Fibroblast of lung (primary cell): ENCODE measurements around the gene RCBTB2. TPM values are rescaled to one million over a fixed set of nuclear protein-coding genes. Genes with fewer than 3 reads are reported as not detected.

Experiments
- DNase-seq, 2 donors: peaks; one replicate each; pipeline versions ENCODE4 v3.0.0 to v3.0.0-alpha.2; 2010; ENCODE audit warnings: low read depth in 2 of 2
- H2AFZ ChIP-seq: 2 replicates; pipeline ENCODE4 v1.5.1; 2012; ENCODE audit warnings: low read length, control low read depth, inconsistent platforms
- H3K27ac ChIP-seq: 2 replicates; pipeline ENCODE4 v1.5.1; 2011; ENCODE audit warnings: low read length, control low read depth; ENCODE audit not compliant: insufficient read depth
- H3K27me3 ChIP-seq: 2 replicates; pipeline ENCODE4 v1.5.1; 2011; ENCODE audit warnings: mild to moderate bottlenecking, low read length; ENCODE audit not compliant: control insufficient read depth, insufficient read depth
- H3K36me3 ChIP-seq: 2 replicates; pipeline ENCODE4 v1.5.1; 2011; ENCODE audit warnings: low read length; ENCODE audit not compliant: control insufficient read depth, insufficient read depth
- H3K4me1 ChIP-seq: 2 replicates; pipeline ENCODE4 v1.5.1; 2011; ENCODE audit warnings: low read length; ENCODE audit not compliant: control insufficient read depth, insufficient read depth; ENCODE audit errors: extremely low read depth
- H3K4me2 ChIP-seq: 2 replicates; pipeline ENCODE4 v1.5.1; 2011; ENCODE audit warnings: low read length, control low read depth; ENCODE audit not compliant: insufficient read depth; ENCODE audit errors: extremely low read depth
- H3K4me3 ChIP-seq, 4 experiments: fragments of 200-600 bp in 1 of 4; sonication (generic) in 1 of 4; replicated peaks in 1 of 4; 2 replicates each; pipeline ENCODE4 v1.5.1; 2011 to 2016; ENCODE audit warnings: low read length in 4 of 4, low read depth in 3 of 4, mild to moderate bottlenecking in 3 of 4, control low read depth in 2 of 4, inconsistent platforms in 1 of 4, mixed read lengths in 1 of 4; ENCODE audit not compliant: insufficient read depth in 1 of 4; ENCODE audit errors: control extremely low read depth in 1 of 4
- H3K79me2 ChIP-seq: 2 replicates; pipeline ENCODE4 v1.5.1; 2012; ENCODE audit warnings: mild to moderate bottlenecking, low read length, inconsistent platforms; ENCODE audit not compliant: control insufficient read depth, insufficient read depth
- H3K9ac ChIP-seq: 2 replicates; pipeline ENCODE4 v1.5.1; 2011; ENCODE audit warnings: mild to moderate bottlenecking, low read length, control low read depth; ENCODE audit not compliant: insufficient read depth
- H3K9me3 ChIP-seq: 2 replicates; pipeline ENCODE4 v1.5.1; 2012; ENCODE audit warnings: low read depth, low read length; ENCODE audit not compliant: control insufficient read depth, insufficient read depth
- H4K20me1 ChIP-seq: 2 replicates; pipeline ENCODE4 v1.5.1; 2011; ENCODE audit warnings: low read length; ENCODE audit not compliant: control insufficient read depth, insufficient read depth; ENCODE audit errors: extremely low read depth
- CTCF ChIP-seq, 2 donors: IDR thresholded peaks in 1 of 2; conservative IDR thresholded peaks in 1 of 2; 1 replicate in 1 of 2; 2 replicates in 1 of 2; pipeline ENCODE4 v1.5.1; 2011 to 2012; ENCODE audit warnings: low read length in 2 of 2, control low read depth in 1 of 2, inconsistent platforms in 1 of 2, low read depth in 1 of 2, mild to moderate bottlenecking in 1 of 2
- EZH2 ChIP-seq: IDR thresholded peaks from 2 replicates; pipeline ENCODE4 v1.5.1; 2012; ENCODE audit warnings: low read length, control low read depth, mild to moderate bottlenecking; ENCODE audit errors: missing control alignments
- polyA plus RNA-seq, 2 donors: library from polyadenylated mRNA; depleted of rRNA in 1 of 2; stranded (reverse) in 1 of 2; unstranded in 1 of 2; fragments of >200 nt; gene quantifications; 2 replicates each; pipeline ENCODE4 v1.2.1, GENCODE V29; 2011 to 2012; ENCODE audit warnings: missing spikeins in 1 of 2
- total RNA-seq: library from RNA; depleted of rRNA; stranded (reverse); fragments of >200 nt; gene quantifications from 2 replicates; pipeline ENCODE4 v1.2.1, GENCODE V29; 2014

Gene RCBTB2
- total and polyA plus RNA-seq, 2 donors (not counting 1 experiment from before 2014, with no cell fraction given) = 8.4 to 9.6 TPM

GRCh38 chr13:48536621-48537250, 3.9 kb upstream of the RCBTB2 start:
- H3K27me3 ChIP-seq = no peaks in the 10 kb centered on the region
- no peak overlapping the region for H3K27ac ChIP-seq
- no peak overlapping the region for H3K4me3 ChIP-seq
- H3K4me1 ChIP-seq = no peaks in the 10 kb centered on the region
- H4K20me1 ChIP-seq = no peaks in the 10 kb centered on the region
- DNase-seq = no peak
- no peak overlapping the region for H2AFZ ChIP-seq
- no peaks in the 10 kb centered on the region for H3K79me2 ChIP-seq
- H3K36me3 ChIP-seq = no peaks in the 10 kb centered on the region
- H3K9ac ChIP-seq = no peak overlapping the region
- H3K9me3 ChIP-seq = no peaks in the 10 kb centered on the region
- TF ChIP-seq CTCF (conservative IDR thresholded peaks at IDR 0.05 in 1 of 2, IDR thresholded peaks at IDR 0.05 in 1 of 2; ENCODE audit: low read depth in 1 of 2, low read length in 2 of 2) = no peak
- TF ChIP-seq EZH2 = no peak
- no peak overlapping the region for H3K4me2 ChIP-seq

GRCh38 chr13:48535766-48536165, 2.9 kb upstream of the RCBTB2 start:
- H3K36me3 ChIP-seq = no peaks in the 10 kb centered on the region
- H3K27me3 ChIP-seq = no peaks in the 10 kb centered on the region
- no peak overlapping the region for H3K4me3 ChIP-seq
- no peaks in the 10 kb centered on the region for H4K20me1 ChIP-seq
- H3K9me3 ChIP-seq = no peaks in the 10 kb centered on the region
- no peak for DNase-seq
- no peaks in the 10 kb centered on the region for H3K79me2 ChIP-seq
- TF ChIP-seq EZH2 (no peak), CTCF (conservative IDR thresholded peaks at IDR 0.05 in 1 of 2, IDR thresholded peaks at IDR 0.05 in 1 of 2; ENCODE audit: low read depth in 1 of 2, low read length in 2 of 2) (no peak)
- no peak overlapping the region for H2AFZ ChIP-seq
- H3K27ac ChIP-seq = no peak overlapping the region
- no peak overlapping the region for H3K4me2 ChIP-seq
- no peak overlapping the region for H3K9ac ChIP-seq
- H3K4me1 ChIP-seq = no peaks in the 10 kb centered on the region

GRCh38 chr13:48534911-48535501, 2.1 kb upstream of the RCBTB2 start:
- H3K9ac ChIP-seq = no peak overlapping the region
- DNase-seq = no peak
- no peak overlapping the region for H3K27ac ChIP-seq
- no peaks in the 10 kb centered on the region for H3K79me2 ChIP-seq
- H2AFZ ChIP-seq = no peak overlapping the region
- H3K4me3 ChIP-seq = no peak overlapping the region
- no peaks in the 10 kb centered on the region for H4K20me1 ChIP-seq
- TF ChIP-seq EZH2 = no peak
- no peak for TF ChIP-seq CTCF (conservative IDR thresholded peaks at IDR 0.05 in 1 of 2, IDR thresholded peaks at IDR 0.05 in 1 of 2; ENCODE audit: low read depth in 1 of 2, low read length in 2 of 2)
- H3K4me2 ChIP-seq = no peak overlapping the region
- H3K9me3 ChIP-seq = no peaks in the 10 kb centered on the region
- H3K27me3 ChIP-seq = no peaks in the 10 kb centered on the region
- H3K4me1 ChIP-seq = no peaks in the 10 kb centered on the region
- H3K36me3 ChIP-seq = no peaks in the 10 kb centered on the region
